Gastroesophageal sphincter (tissue), 3 donors: ENCODE results near the gene BCL2L12.

ENCODE experiments used
- EP300 ChIP-seq: sonication (generic); formaldehyde crosslinking; IDR thresholded peaks from one replicate; pipeline ENCODE4 v1.6.1; 2017; ENCODE audit warnings: antibody characterized with exemption, mild to moderate bottlenecking
- POLR2A ChIP-seq, 2 donors: fragments of 450-650 bp; IDR thresholded peaks; one replicate each; pipeline ENCODE4 v1.6.1; 2017; ENCODE audit warnings: antibody characterized with exemption in 2 of 2, mild to moderate bottlenecking in 2 of 2, moderate library complexity in 1 of 2
- POLR2AphosphoS5 ChIP-seq: sonication (generic); formaldehyde crosslinking; IDR thresholded peaks from one replicate; pipeline ENCODE4 v1.6.1; 2017; ENCODE audit warnings: antibody characterized with exemption
- TF ChIP-seq, protein P1 (sequence below), 4 experiments: fragments of 200-600 bp in 2 of 4; fragments of 450-650 bp in 2 of 4; sonication (generic) in 1 of 4; IDR thresholded peaks; one replicate each; pipeline ENCODE4 v1.5.1; 2017 to 2019; ENCODE audit warnings: antibody characterized with exemption in 4 of 4, mild to moderate bottlenecking in 2 of 4, moderate library complexity in 2 of 4

DNA sequence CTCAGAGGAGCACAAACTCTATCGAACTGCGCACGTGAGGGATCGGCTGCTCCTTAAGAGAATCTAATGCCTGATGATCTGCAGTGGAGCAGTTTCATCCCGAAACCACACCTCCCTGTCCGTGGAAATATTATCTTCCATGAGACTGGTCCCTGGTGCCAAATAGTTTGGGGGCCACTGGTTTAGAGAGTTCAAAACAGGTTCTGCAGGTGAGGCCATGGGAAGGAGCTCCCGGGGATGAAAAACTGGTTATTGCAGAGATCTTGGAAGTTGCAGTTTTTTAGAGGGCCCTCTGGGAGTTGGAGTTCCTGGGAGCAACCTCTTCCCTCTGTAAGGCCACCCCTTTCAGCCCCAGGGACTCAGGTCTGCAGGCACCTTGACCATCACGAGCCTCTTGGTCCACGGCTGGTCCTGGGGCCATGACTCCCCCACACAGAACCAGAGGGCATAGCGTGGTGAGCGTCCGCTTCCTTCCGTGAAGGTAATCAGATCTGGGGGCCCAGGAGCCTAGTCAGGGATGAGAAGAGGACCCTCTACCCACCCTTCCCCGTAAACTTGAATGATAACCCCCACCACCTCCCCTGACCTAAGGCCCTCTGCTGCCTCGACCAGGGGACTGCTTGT, 5.3 kb upstream of the BCL2L12 start:
- TF ChIP-seq POLR2A (IDR thresholded peaks at IDR 0.05): no peak
- no peak for TF ChIP-seq POLR2AphosphoS5
- TF ChIP-seq, protein P1, sequence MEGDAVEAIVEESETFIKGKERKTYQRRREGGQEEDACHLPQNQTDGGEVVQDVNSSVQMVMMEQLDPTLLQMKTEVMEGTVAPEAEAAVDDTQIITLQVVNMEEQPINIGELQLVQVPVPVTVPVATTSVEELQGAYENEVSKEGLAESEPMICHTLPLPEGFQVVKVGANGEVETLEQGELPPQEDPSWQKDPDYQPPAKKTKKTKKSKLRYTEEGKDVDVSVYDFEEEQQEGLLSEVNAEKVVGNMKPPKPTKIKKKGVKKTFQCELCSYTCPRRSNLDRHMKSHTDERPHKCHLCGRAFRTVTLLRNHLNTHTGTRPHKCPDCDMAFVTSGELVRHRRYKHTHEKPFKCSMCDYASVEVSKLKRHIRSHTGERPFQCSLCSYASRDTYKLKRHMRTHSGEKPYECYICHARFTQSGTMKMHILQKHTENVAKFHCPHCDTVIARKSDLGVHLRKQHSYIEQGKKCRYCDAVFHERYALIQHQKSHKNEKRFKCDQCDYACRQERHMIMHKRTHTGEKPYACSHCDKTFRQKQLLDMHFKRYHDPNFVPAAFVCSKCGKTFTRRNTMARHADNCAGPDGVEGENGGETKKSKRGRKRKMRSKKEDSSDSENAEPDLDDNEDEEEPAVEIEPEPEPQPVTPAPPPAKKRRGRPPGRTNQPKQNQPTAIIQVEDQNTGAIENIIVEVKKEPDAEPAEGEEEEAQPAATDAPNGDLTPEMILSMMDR (IDR thresholded peaks at IDR 0.05): no peak
- no peak for TF ChIP-seq EP300
